ENCODE results near the gene TRIML1. TPM values are rescaled to one million over a fixed set of nuclear protein-coding genes. Genes with fewer than 3 reads are reported as not detected.

TRIML1 gene
- total RNA-seq, 1 donor from 2014 or later, result not detected

DNA sequence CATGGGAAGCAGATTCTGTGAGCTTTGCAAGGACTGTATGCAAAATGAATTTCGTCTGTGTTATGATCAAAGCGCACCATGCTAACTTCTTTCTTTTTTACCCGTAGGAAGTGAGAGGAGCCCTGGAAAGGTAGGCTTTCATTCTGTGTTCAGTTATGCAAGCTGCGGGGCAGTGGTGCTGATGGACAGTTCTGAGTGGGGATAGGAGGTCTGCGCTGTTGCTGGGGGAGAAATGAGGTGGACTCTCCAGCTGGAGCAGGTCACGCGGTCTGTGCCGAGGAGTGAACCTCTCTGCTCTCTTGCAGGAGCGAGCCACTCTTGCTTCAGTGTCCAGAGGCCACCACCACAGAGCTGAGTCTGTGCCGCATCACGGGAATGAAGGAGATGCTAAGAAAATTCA is 4.5 kb downstream of the TRIML1 start:
- no peak overlapping the region for H3K4me3 ChIP-seq
- H3K36me3 ChIP-seq, result no peaks in the 10 kb centered on the region
- no peaks in the 10 kb centered on the region for H3K4me1 ChIP-seq
- Mint-ChIP-seq H3K27me3 (ENCODE audit: insufficient read depth, low read depth) (peaks cover 2% of the 10 kb centered on the region), H3K4me3 (no peak overlapping the region), H3K9me3 (peaks cover 5% of the 10 kb centered on the region), H3K27ac (no peak overlapping the region), H3K4me1 (no peaks in the 10 kb centered on the region), H3K36me3 (no peaks in the 10 kb centered on the region)
- no peak for TF ChIP-seq CTCF (IDR thresholded peaks at IDR 0.05)
- no peak for TF ChIP-seq EZH2 (IDR thresholded peaks at IDR 0.05)
- TF ChIP-seq EZH2phosphoT487 (IDR thresholded peaks at IDR 0.05), result no peak
- no peak overlapping the region for H3K27ac ChIP-seq
- no peak overlapping the region for H2AFZ ChIP-seq (replicated peaks)
- H3K9ac ChIP-seq, result no peak overlapping the region
- no peaks in the 10 kb centered on the region for H3K79me2 ChIP-seq (ENCODE audit: low read depth)
- H3K27me3 ChIP-seq, result no peaks in the 10 kb centered on the region
- DNase-seq (ENCODE audit: low spot score), result no peak
- H3K4me2 ChIP-seq, result no peak overlapping the region
- no peaks in the 10 kb centered on the region for H3F3A ChIP-seq (ENCODE audit: low read depth)
- no peaks in the 10 kb centered on the region for H3K9me3 ChIP-seq (ENCODE audit: low read depth)
- no peaks in the 10 kb centered on the region for H4K20me1 ChIP-seq (ENCODE audit: low read depth)

- Histone ChIP-seq H3K27ac (no peak overlapping the region), H3F3A (ENCODE audit: low read depth) (no peaks in the 10 kb centered on the region), H4K20me1 (ENCODE audit: low read depth) (no peaks in the 10 kb centered on the region), H2AFZ (replicated peaks) (no peak overlapping the region), H3K27me3 (no peaks in the 10 kb centered on the region), H3K36me3 (no peaks in the 10 kb centered on the region), H3K79me2 (ENCODE audit: low read depth) (no peaks in the 10 kb centered on the region), H3K4me1 (no peaks in the 10 kb centered on the region), H3K9me3 (ENCODE audit: low read depth) (no peaks in the 10 kb centered on the region), H3K4me3 (no peak overlapping the region), H3K9ac (no peak overlapping the region), H3K4me2 (no peak overlapping the region)
- TF ChIP-seq EZH2phosphoT487 (IDR thresholded peaks at IDR 0.05) (no peak), EZH2 (IDR thresholded peaks at IDR 0.05) (no peak), CTCF (IDR thresholded peaks at IDR 0.05) (no peak)
- no peak overlapping the region for H3K27ac Mint-ChIP-seq
- peaks cover 12% of the 10 kb centered on the region for H3K9me3 Mint-ChIP-seq
- H3K4me3 Mint-ChIP-seq, result no peak overlapping the region
- H3K27me3 Mint-ChIP-seq (ENCODE audit: insufficient read depth, low read depth), result peaks cover 2% of the 10 kb centered on the region
- no peak for DNase-seq (ENCODE audit: low spot score)
- no peaks in the 10 kb centered on the region for H3K36me3 Mint-ChIP-seq
- H3K4me1 Mint-ChIP-seq, result no peaks in the 10 kb centered on the region
These were observed 6.4 kb downstream of the TRIML1 start for GRCh38 chr4:188145601-188146000.

GRCh38 chr4:188146618-188147017 is 7.4 kb downstream of the TRIML1 start:
- no peak overlapping the region for H3K4me2 ChIP-seq
- Mint-ChIP-seq H3K4me1 (no peaks in the 10 kb centered on the region), H3K36me3 (no peaks in the 10 kb centered on the region), H3K27me3 (ENCODE audit: insufficient read depth, low read depth) (peaks cover 2% of the 10 kb centered on the region), H3K9me3 (peaks cover 14% of the 10 kb centered on the region), H3K27ac (no peak overlapping the region), H3K4me3 (no peak overlapping the region)
- no peaks in the 10 kb centered on the region for H3K79me2 ChIP-seq (ENCODE audit: low read depth)
- no peak overlapping the region for H3K4me3 ChIP-seq
- no peak overlapping the region for H3K27ac ChIP-seq
- no peaks in the 10 kb centered on the region for H3K9me3 ChIP-seq (ENCODE audit: low read depth)
- no peaks in the 10 kb centered on the region for H3F3A ChIP-seq (ENCODE audit: low read depth)
- H3K27me3 ChIP-seq, result no peaks in the 10 kb centered on the region
- no peaks in the 10 kb centered on the region for H3K4me1 ChIP-seq
- H2AFZ ChIP-seq (replicated peaks), result no peak overlapping the region
- H3K36me3 ChIP-seq, result no peaks in the 10 kb centered on the region
- H3K9ac ChIP-seq, result no peak overlapping the region
- DNase-seq (ENCODE audit: low spot score), result no peak
- no peak for TF ChIP-seq EZH2phosphoT487 (IDR thresholded peaks at IDR 0.05)
- no peaks in the 10 kb centered on the region for H4K20me1 ChIP-seq (ENCODE audit: low read depth)

DNA sequence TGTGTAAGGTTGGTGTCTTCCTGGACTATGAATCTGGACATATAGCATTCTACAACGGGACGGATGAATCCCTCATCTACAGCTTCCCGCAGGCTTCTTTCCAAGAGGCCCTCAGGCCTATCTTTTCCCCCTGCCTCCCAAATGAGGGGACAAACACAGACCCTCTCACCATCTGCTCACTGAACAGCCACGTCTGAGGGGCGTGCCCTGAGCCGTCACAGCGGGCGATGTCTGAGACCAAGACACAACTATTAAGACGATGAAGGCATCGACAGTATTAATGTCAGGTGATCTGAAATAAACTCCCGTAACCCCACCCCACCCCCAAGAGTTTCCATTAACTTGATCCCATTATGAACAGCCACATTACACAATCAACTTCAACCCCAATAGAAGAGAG is 7.9 kb downstream of the TRIML1 start:
- H3K27ac ChIP-seq, result no peak overlapping the region
- no peak overlapping the region for H3K4me2 ChIP-seq
- H3K27me3 ChIP-seq, result no peaks in the 10 kb centered on the region
- H3K36me3 ChIP-seq, result no peaks in the 10 kb centered on the region
- Mint-ChIP-seq H3K36me3 (no peaks in the 10 kb centered on the region), H3K27ac (no peak overlapping the region), H3K4me1 (no peaks in the 10 kb centered on the region), H3K4me3 (no peak overlapping the region), H3K27me3 (ENCODE audit: insufficient read depth, low read depth) (peaks cover 2% of the 10 kb centered on the region), H3K9me3 (peaks cover 14% of the 10 kb centered on the region)
- no peaks in the 10 kb centered on the region for H4K20me1 ChIP-seq (ENCODE audit: low read depth)
- H3K4me3 ChIP-seq, result no peak overlapping the region
- TF ChIP-seq CTCF (IDR thresholded peaks at IDR 0.05) (no peak), EZH2 (IDR thresholded peaks at IDR 0.05) (no peak), EZH2phosphoT487 (IDR thresholded peaks at IDR 0.05) (no peak)
- H3K9ac ChIP-seq, result no peak overlapping the region
- H3K9me3 ChIP-seq (ENCODE audit: low read depth), result no peaks in the 10 kb centered on the region
- H2AFZ ChIP-seq (replicated peaks), result no peak overlapping the region
- DNase-seq (ENCODE audit: low spot score), result no peak
- no peaks in the 10 kb centered on the region for H3F3A ChIP-seq (ENCODE audit: low read depth)
- H3K4me1 ChIP-seq, result no peaks in the 10 kb centered on the region
- no peaks in the 10 kb centered on the region for H3K79me2 ChIP-seq (ENCODE audit: low read depth)

All from neural progenitor cell (in vitro differentiated cells).